GM18526 (cell line): ENCODE results near the gene KRTAP4-1.
"Not testable (repeated sequence)": the region's sequence is repeated elsewhere in the genome, so short reads cannot be mapped to it uniquely, and the experiment has no call there.

Experiments used
- POLR2A ChIP-seq: IDR thresholded peaks from 3 replicates; pipeline ENCODE4 v1.6.1; 2011; ENCODE audit not compliant: insufficient read length; ENCODE audit errors: extremely low read depth

KRTAP4-1 gene

GRCh38 chr17:41184480-41184961 lies at the start of gene KRTAP4-1:
Gene KRTAP4-1, minus strand, starts transcription at chr17:41184911. Its CDS starts 57 bp downstream, at chr17:41184854.
- no peak for TF ChIP-seq POLR2A

GRCh38 chr17:41232399-41233105 lies 47.8 kb upstream of the KRTAP4-1 start, which contains the start of gene KRTAP9-3:
Gene KRTAP9-3, plus strand, starts transcription at chr17:41232449. Its CDS starts 53 bp downstream, at chr17:41232502.
- TF ChIP-seq POLR2A: not testable (repeated sequence)

GRCh38 chr17:41231731-41232130 lies 47.0 kb upstream of the KRTAP4-1 start:
- no peak for TF ChIP-seq POLR2A

- no peak for TF ChIP-seq POLR2A
Measured at GRCh38 chr17:41230094-41230493, 45.4 kb upstream of the KRTAP4-1 start.

GRCh38 chr17:41226598-41227095 lies 41.9 kb upstream of the KRTAP4-1 start, which contains the start of gene KRTAP9-2:
Gene KRTAP9-2, plus strand, starts transcription at chr17:41226648. Its CDS starts 7 bp downstream, at chr17:41226655.
- TF ChIP-seq POLR2A: not testable (repeated sequence)

- no peak for TF ChIP-seq POLR2A
Measured at GRCh38 chr17:41226051-41226450, 41.3 kb upstream of the KRTAP4-1 start.

GRCh38 chr17:41223821-41224220 lies 39.1 kb upstream of the KRTAP4-1 start:
- no peak for TF ChIP-seq POLR2A

- TF ChIP-seq POLR2A: no peak
Measured at GRCh38 chr17:41215681-41216080, 31.0 kb upstream of the KRTAP4-1 start.

GRCh38 chr17:41212524-41213169 lies 27.9 kb upstream of the KRTAP4-1 start:
- TF ChIP-seq POLR2A: no peak

- TF ChIP-seq POLR2A: no peak
Measured at GRCh38 chr17:41211845-41212466, 27.2 kb upstream of the KRTAP4-1 start.

- TF ChIP-seq POLR2A: no peak
Measured at GRCh38 chr17:41199421-41200078, 14.8 kb upstream of the KRTAP4-1 start.

GRCh38 chr17:41196068-41196467 lies 11.4 kb upstream of the KRTAP4-1 start:
- TF ChIP-seq POLR2A: no peak

- no peak for TF ChIP-seq POLR2A
Measured at GRCh38 chr17:41190328-41190727, 5.6 kb upstream of the KRTAP4-1 start.

- TF ChIP-seq POLR2A: not testable (repeated sequence)
Measured at GRCh38 chr17:41189837-41190318, 5.2 kb upstream of the KRTAP4-1 start, which contains the start of gene KRTAP9-1. Gene KRTAP9-1, plus strand, starts transcription at chr17:41189887. Its CDS starts 0 bp downstream, at chr17:41189887.

- TF ChIP-seq POLR2A: no peak
Measured at GRCh38 chr17:41186872-41187271, 2.2 kb upstream of the KRTAP4-1 start.
